ENCODE results near the gene SKOR2. TPM values are rescaled to one million over a fixed set of nuclear protein-coding genes. Genes with fewer than 3 reads are reported as not detected.
"Not testable (repeated sequence)": the region's sequence is repeated elsewhere in the genome, so short reads cannot be mapped to it uniquely, and the experiment has no call there.

Gene SKOR2
- total RNA-seq, 1 donor from 2014 or later: 0.87 TPM

GRCh38 chr18:47172476-47172875 lies 79.0 kb downstream of the SKOR2 start:
- Mint-ChIP-seq H3K9me3 (no peaks in the 10 kb centered on the region), H3K27ac (no peak overlapping the region), H3K4me1 (ENCODE audit: unreplicated experiment) (peaks cover 8% of the 10 kb centered on the region), H3K36me3 (peaks cover 7% of the 10 kb centered on the region), H3K27me3 (no peaks in the 10 kb centered on the region), H3K4me3 (no peak overlapping the region)
- DNase-seq (ENCODE audit: extremely low spot score, unreplicated experiment): no peak
- TF ChIP-seq CTCF (conservative IDR thresholded peaks at IDR 0.05): no peak

GRCh38 chr18:47168913-47169312 lies 82.5 kb downstream of the SKOR2 start:
- no peak for DNase-seq (ENCODE audit: extremely low spot score, unreplicated experiment)
- Mint-ChIP-seq H3K27me3 (no peaks in the 10 kb centered on the region), H3K36me3 (peaks cover 10% of the 10 kb centered on the region), H3K4me3 (no peak overlapping the region), H3K4me1 (ENCODE audit: unreplicated experiment) (peaks cover 17% of the 10 kb centered on the region), H3K9me3 (no peaks in the 10 kb centered on the region), H3K27ac (no peak overlapping the region)
- TF ChIP-seq CTCF (conservative IDR thresholded peaks at IDR 0.05): no peak

DNA sequence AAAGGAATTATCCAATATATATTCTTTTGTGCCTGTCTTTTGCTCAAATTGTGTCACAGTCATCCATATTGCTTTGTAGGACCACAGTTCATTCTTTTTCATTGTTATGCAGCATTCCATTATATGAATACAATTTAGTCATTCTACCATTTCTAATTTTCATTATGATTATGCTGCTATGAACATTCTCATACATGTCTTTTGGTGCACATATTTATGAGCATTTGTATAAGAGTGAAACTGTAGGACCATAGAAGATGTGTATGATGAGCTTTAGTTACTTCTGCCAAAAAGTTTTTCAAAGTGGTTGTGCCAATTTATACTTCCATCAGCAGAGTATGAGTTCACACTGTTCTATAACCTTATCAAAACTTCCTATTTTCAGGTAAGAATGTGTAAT lies 83.0 kb downstream of the SKOR2 start:
- no peak for DNase-seq (ENCODE audit: extremely low spot score, unreplicated experiment)
- no peaks in the 10 kb centered on the region for H3K27me3 Mint-ChIP-seq
- no peak overlapping the region for H3K27ac Mint-ChIP-seq
- peaks cover 10% of the 10 kb centered on the region for H3K36me3 Mint-ChIP-seq
- no peaks in the 10 kb centered on the region for H3K9me3 Mint-ChIP-seq
- H3K4me3 Mint-ChIP-seq: no peak overlapping the region
- peaks cover 17% of the 10 kb centered on the region for H3K4me1 Mint-ChIP-seq (ENCODE audit: unreplicated experiment)
- TF ChIP-seq CTCF (conservative IDR thresholded peaks at IDR 0.05): no peak

- Mint-ChIP-seq H3K4me1 (ENCODE audit: unreplicated experiment) (peaks cover 17% of the 10 kb centered on the region), H3K36me3 (peaks cover 10% of the 10 kb centered on the region), H3K9me3 (no peaks in the 10 kb centered on the region), H3K27me3 (no peaks in the 10 kb centered on the region), H3K27ac (no peak overlapping the region), H3K4me3 (no peak overlapping the region)
- DNase-seq (ENCODE audit: extremely low spot score, unreplicated experiment): no peak
- no peak for TF ChIP-seq CTCF (conservative IDR thresholded peaks at IDR 0.05)
Measured at GRCh38 chr18:47166294-47166693, 85.2 kb downstream of the SKOR2 start.

DNA sequence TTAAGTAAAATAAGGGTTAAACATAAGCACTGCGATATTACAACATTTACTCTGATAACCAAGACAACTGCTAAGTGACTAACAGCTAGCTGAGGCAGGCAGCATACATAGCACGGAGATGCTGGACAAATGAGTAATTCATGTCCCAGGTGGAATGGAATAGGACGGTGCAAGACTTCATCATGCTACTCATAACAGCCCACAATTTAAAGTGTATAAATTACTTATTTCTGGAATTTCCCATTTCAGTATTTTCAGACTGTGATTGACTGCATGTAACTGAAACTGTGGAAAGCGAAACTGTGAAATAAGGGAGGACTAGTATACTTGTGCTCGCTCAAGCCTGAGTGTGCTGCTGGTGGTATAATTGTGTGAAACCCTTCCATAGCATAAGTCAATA lies 88.2 kb downstream of the SKOR2 start:
- no peaks in the 10 kb centered on the region for H3K9me3 Mint-ChIP-seq
- no peak for TF ChIP-seq CTCF (conservative IDR thresholded peaks at IDR 0.05)
- H3K27ac Mint-ChIP-seq: no peak overlapping the region
- H3K27me3 Mint-ChIP-seq: no peaks in the 10 kb centered on the region
- H3K4me3 Mint-ChIP-seq: no peak overlapping the region
- no peak for DNase-seq (ENCODE audit: extremely low spot score, unreplicated experiment)
- H3K36me3 Mint-ChIP-seq: peaks cover 4% of the 10 kb centered on the region
- H3K4me1 Mint-ChIP-seq (ENCODE audit: unreplicated experiment): peaks cover 9% of the 10 kb centered on the region

DNA sequence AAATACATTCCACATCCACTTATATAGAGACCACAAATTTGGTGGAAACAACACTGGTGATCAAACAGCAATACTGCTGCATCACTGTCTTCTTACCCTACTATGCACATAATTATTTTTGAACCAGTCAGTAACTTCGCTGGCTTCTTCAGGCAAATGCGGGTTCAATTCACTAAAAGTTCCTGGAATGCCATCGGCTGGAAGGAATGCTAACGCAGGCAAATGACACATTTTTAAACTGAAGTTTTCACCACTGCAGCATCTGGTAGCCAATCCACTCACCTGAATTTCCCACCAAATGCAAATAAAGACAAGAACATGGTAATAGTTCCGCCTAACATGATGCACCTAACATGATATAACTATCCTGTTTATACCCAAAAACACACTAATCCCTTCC lies 91.2 kb downstream of the SKOR2 start:
- peaks cover 10% of the 10 kb centered on the region for H3K36me3 Mint-ChIP-seq
- TF ChIP-seq CTCF (conservative IDR thresholded peaks at IDR 0.05): no peak
- H3K27ac Mint-ChIP-seq: no peak overlapping the region
- H3K4me3 Mint-ChIP-seq: no peak overlapping the region
- H3K4me1 Mint-ChIP-seq (ENCODE audit: unreplicated experiment): no peaks in the 10 kb centered on the region
- H3K27me3 Mint-ChIP-seq: no peaks in the 10 kb centered on the region
- no peak for DNase-seq (ENCODE audit: extremely low spot score, unreplicated experiment)
- H3K9me3 Mint-ChIP-seq: no peaks in the 10 kb centered on the region

DNA sequence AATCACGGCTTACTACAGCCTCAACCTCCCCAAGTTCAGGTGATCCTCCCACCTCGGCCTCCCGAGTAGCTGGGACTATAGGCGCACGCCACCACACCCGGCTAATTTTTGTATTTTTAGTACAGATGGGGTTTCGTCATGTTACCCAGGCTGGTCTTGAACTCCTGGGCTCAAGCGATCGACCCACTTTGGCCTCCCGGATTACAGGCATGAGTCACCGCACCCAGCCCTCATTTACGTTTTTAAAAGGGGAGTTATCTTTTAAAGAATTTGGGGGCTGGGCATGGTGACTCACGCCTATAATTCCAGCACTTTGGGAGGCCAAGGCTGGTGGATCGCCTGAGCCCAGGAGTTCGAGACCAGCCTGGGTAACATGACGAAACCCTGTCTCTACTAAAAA lies 93.1 kb downstream of the SKOR2 start:
- not testable (repeated sequence) for DNase-seq (ENCODE audit: extremely low spot score, unreplicated experiment); H3K36me3 Mint-ChIP-seq; H3K9me3 Mint-ChIP-seq; H3K4me3 Mint-ChIP-seq; H3K27me3 Mint-ChIP-seq; H3K27ac Mint-ChIP-seq; H3K4me1 Mint-ChIP-seq (ENCODE audit: unreplicated experiment)
